ENCODE results near the gene OSBPL6. TPM values are rescaled to one million over a fixed set of nuclear protein-coding genes. Genes with fewer than 3 reads are reported as not detected.

Gene OSBPL6
- total and polyA plus RNA-seq, 4 donors, result 0.75 to 2.4 (median 1.7) TPM

- Histone ChIP-seq H3K9me3 (ENCODE audit: control insufficient read depth, low read length) (no peaks in the 10 kb centered on the region), H3K36me3 (ENCODE audit: control insufficient read depth in 1 of 2, insufficient read depth in 2 of 2, low read length in 1 of 2) (no peaks in the 10 kb centered on the region), H3K27me3 (ENCODE audit: control insufficient read depth in 1 of 2, insufficient read depth in 2 of 2, low read length in 1 of 2) (no peaks in the 10 kb centered on the region), H3K4me1 (ENCODE audit: control insufficient read depth in 1 of 2, insufficient read depth in 2 of 2, low read length in 2 of 2) (no peaks in the 10 kb centered on the region), H3K4me3 (ENCODE audit: low read length in 2 of 2) (no peak overlapping the region), H3K27ac (ENCODE audit: low read depth in 1 of 2, low read length in 2 of 2) (no peak overlapping the region)
- ATAC-seq (ENCODE audit: low FRiP score) (no peak), DNase-seq (no peak)
- intact Hi-C loops (cut with DNase I), result no loop called here
- 74 to 78% methylated on average over 5 of the region's 5 CpGs for WGBS, 2 donors
Measured at GRCh38 chr2:178286636-178287035, 92.3 kb downstream of the OSBPL6 start.

DNA sequence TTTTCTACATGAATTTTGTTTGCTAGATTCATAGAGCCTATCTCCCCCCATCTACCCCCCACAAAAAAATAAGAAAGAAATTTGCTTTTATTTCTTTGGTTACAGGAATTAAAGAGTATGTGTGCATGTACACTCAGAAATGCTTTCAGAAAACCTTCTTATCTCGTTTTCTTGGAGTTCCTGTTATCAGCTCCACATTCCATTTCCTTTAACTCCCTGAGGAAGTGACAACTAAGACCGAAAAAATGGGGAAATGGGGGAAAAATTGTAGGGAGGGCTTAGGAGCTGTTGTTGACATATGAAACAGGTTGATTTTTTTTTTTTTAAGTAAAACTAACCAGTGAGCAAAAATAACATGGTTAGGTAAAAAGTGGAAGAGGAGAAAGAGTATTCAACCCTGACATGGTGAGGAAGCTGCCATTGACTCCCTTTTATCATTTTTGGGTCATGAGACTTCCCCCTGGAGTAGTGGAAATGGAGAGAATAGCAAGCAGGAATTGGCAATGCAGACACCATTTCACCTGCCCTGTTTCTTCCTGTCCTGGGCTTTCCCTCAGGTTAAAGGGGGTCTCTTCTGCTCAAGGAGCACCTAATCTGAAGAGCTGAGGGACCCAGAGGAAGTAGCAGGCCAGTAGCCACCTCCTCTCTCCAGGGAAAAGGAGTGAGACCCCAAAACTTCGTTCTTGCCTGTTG is 93.5 kb downstream of the OSBPL6 start:
- Histone ChIP-seq H3K36me3 (ENCODE audit: control insufficient read depth in 1 of 2, insufficient read depth in 2 of 2, low read length in 1 of 2) (no peaks in the 10 kb centered on the region), H3K4me3 (ENCODE audit: low read length in 2 of 2) (no peak overlapping the region), H3K27me3 (ENCODE audit: control insufficient read depth in 1 of 2, insufficient read depth in 2 of 2, low read length in 1 of 2) (no peaks in the 10 kb centered on the region), H3K27ac (ENCODE audit: low read depth in 1 of 2, low read length in 2 of 2) (no peak overlapping the region), H3K4me1 (ENCODE audit: control insufficient read depth in 1 of 2, insufficient read depth in 2 of 2, low read length in 2 of 2) (no peaks in the 10 kb centered on the region), H3K9me3 (ENCODE audit: control insufficient read depth, low read length) (no peaks in the 10 kb centered on the region)
- 44 to 49% methylated on average over 3 of the region's 3 CpGs for WGBS, 2 donors
- DNase-seq (no peak), ATAC-seq (ENCODE audit: low FRiP score) (no peak)
- intact Hi-C loops (cut with DNase I), result no loop called here

GRCh38 chr2:178291703-178292102 is 97.4 kb downstream of the OSBPL6 start:
- Histone ChIP-seq H3K9me3 (ENCODE audit: control insufficient read depth, low read length) (no peaks in the 10 kb centered on the region), H3K36me3 (ENCODE audit: control insufficient read depth in 1 of 2, insufficient read depth in 2 of 2, low read length in 1 of 2) (no peaks in the 10 kb centered on the region), H3K27ac (ENCODE audit: low read depth in 1 of 2, low read length in 2 of 2) (no peak overlapping the region), H3K27me3 (ENCODE audit: control insufficient read depth in 1 of 2, insufficient read depth in 2 of 2, low read length in 1 of 2) (no peaks in the 10 kb centered on the region), H3K4me3 (ENCODE audit: low read length in 2 of 2) (no peak overlapping the region), H3K4me1 (ENCODE audit: control insufficient read depth in 1 of 2, insufficient read depth in 2 of 2, low read length in 2 of 2) (no peaks in the 10 kb centered on the region)
- intact Hi-C loops (cut with DNase I), result no loop called here
- ATAC-seq (ENCODE audit: low FRiP score), result no peak
- DNase-seq, result no peak

- intact Hi-C loops (cut with DNase I), result no loop called here
- H3K36me3 ChIP-seq (ENCODE audit: control insufficient read depth in 1 of 2, insufficient read depth in 2 of 2, low read length in 1 of 2), result no peaks in the 10 kb centered on the region
- H3K4me1 ChIP-seq (ENCODE audit: control insufficient read depth in 1 of 2, insufficient read depth in 2 of 2, low read length in 2 of 2), result no peaks in the 10 kb centered on the region
- DNase-seq (no peak), ATAC-seq (ENCODE audit: low FRiP score) (no peak)
- H3K9me3 ChIP-seq (ENCODE audit: control insufficient read depth, low read length), result no peaks in the 10 kb centered on the region
- H3K27ac ChIP-seq (ENCODE audit: low read depth in 1 of 2, low read length in 2 of 2), result no peak overlapping the region
- 82 to 83% methylated on average over 1 of the region's 1 CpG for WGBS, 2 donors
- H3K27me3 ChIP-seq (ENCODE audit: control insufficient read depth in 1 of 2, insufficient read depth in 2 of 2, low read length in 1 of 2), result no peaks in the 10 kb centered on the region
- H3K4me3 ChIP-seq (ENCODE audit: low read length in 2 of 2), result no peak overlapping the region
Measured at GRCh38 chr2:178292586-178292985, 98.3 kb downstream of the OSBPL6 start.

DNA sequence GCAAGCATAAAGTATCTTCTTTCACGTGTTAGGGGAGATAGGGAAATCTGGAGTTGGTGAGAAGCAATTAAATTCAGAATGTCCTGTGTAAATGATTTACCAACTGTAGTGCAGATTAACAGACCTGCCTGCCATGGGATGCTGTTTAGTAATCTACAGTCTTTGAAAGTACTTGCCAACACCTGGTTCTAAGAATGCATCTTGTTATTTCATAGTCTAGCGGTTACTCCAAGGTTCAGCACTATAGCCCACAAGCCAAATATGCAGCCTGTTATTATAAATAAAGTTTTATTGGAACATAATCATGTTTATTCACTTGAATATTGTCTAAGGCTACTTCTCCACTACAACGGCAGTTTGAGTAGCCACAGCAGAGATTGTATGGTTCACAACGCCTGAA is 100.8 kb downstream of the OSBPL6 start:
- Histone ChIP-seq H3K4me3 (ENCODE audit: low read length in 2 of 2) (no peak overlapping the region), H3K27me3 (ENCODE audit: control insufficient read depth in 1 of 2, insufficient read depth in 2 of 2, low read length in 1 of 2) (no peaks in the 10 kb centered on the region), H3K4me1 (ENCODE audit: control insufficient read depth in 1 of 2, insufficient read depth in 2 of 2, low read length in 2 of 2) (peaks cover 0 to 6% of the 10 kb centered on the region in 2 donors), H3K9me3 (ENCODE audit: control insufficient read depth, low read length) (no peaks in the 10 kb centered on the region), H3K27ac (ENCODE audit: low read depth in 1 of 2, low read length in 2 of 2) (no peak overlapping the region), H3K36me3 (ENCODE audit: control insufficient read depth in 1 of 2, insufficient read depth in 2 of 2, low read length in 1 of 2) (no peaks in the 10 kb centered on the region)
- 95 to 98% methylated on average over 4 of the region's 4 CpGs for WGBS, 2 donors
- no peak for DNase-seq
- intact Hi-C loops (cut with DNase I), result no loop called here
- no peak for ATAC-seq (ENCODE audit: low FRiP score)

DNA sequence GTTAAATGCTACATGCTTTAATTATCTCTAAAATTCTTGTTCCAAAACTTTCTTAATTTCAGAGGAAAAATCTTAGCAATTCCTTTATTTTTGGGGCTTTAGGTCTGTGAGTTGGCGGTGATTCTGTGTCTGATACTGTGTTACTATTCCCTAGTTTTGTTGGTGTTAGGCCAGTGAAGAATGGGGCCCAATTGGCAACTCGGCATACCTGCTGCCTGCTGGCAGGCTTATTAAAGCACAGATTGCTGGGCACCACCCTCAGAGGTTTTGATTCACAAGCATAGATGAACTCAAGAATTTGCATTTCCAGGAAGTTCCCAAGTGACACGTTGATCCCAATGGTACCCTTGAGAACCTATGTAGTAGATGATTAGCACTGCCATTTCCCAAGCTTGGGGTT is 101.6 kb downstream of the OSBPL6 start:
- ATAC-seq (ENCODE audit: low FRiP score) (no peak), DNase-seq (no peak)
- Histone ChIP-seq H3K36me3 (ENCODE audit: control insufficient read depth in 1 of 2, insufficient read depth in 2 of 2, low read length in 1 of 2) (no peaks in the 10 kb centered on the region), H3K27me3 (ENCODE audit: control insufficient read depth in 1 of 2, insufficient read depth in 2 of 2, low read length in 1 of 2) (no peaks in the 10 kb centered on the region), H3K4me1 (ENCODE audit: control insufficient read depth in 1 of 2, insufficient read depth in 2 of 2, low read length in 2 of 2) (peaks cover 0 to 6% of the 10 kb centered on the region in 2 donors), H3K4me3 (ENCODE audit: low read length in 2 of 2) (no peak overlapping the region), H3K9me3 (ENCODE audit: control insufficient read depth, low read length) (no peaks in the 10 kb centered on the region), H3K27ac (ENCODE audit: low read depth in 1 of 2, low read length in 2 of 2) (no peak overlapping the region)
- WGBS, 2 donors, result 90% methylated on average over 3 of the region's 3 CpGs
- intact Hi-C loops (cut with DNase I), result no loop called here

GRCh38 chr2:178296394-178297090 is 102.2 kb downstream of the OSBPL6 start:
- DNase-seq, result no peak
- WGBS, 2 donors, result 88 to 90% methylated on average over 5 of the region's 5 CpGs
- intact Hi-C loops (cut with DNase I), result no loop called here

GRCh38 chr2:178297091-178297411 is 102.7 kb downstream of the OSBPL6 start:
- H3K36me3 ChIP-seq (ENCODE audit: control insufficient read depth in 1 of 2, insufficient read depth in 2 of 2, low read length in 1 of 2), result no peaks in the 10 kb centered on the region
- intact Hi-C loops (cut with DNase I), result no loop called here
- no peaks in the 10 kb centered on the region for H3K27me3 ChIP-seq (ENCODE audit: control insufficient read depth in 1 of 2, insufficient read depth in 2 of 2, low read length in 1 of 2)
- WGBS, 2 donors, result 95 to 100% methylated on average over 1 of the region's 1 CpG
- DNase-seq (no peak), ATAC-seq (ENCODE audit: low FRiP score) (no peak)
- no peak overlapping the region for H3K27ac ChIP-seq (ENCODE audit: low read depth in 1 of 2, low read length in 2 of 2)
- peaks cover 0 to 6% of the 10 kb centered on the region in 2 donors for H3K4me1 ChIP-seq (ENCODE audit: control insufficient read depth in 1 of 2, insufficient read depth in 2 of 2, low read length in 2 of 2)
- no peaks in the 10 kb centered on the region for H3K9me3 ChIP-seq (ENCODE audit: control insufficient read depth, low read length)
- H3K4me3 ChIP-seq (ENCODE audit: low read length in 2 of 2), result no peak overlapping the region

More at GRCh38 chr2:178296394-178297090, 102.2 kb downstream of the OSBPL6 start:
- no peak for ATAC-seq (ENCODE audit: low FRiP score)
- no peak overlapping the region for H3K4me3 ChIP-seq (ENCODE audit: low read length in 2 of 2)
- no peaks in the 10 kb centered on the region for H3K27me3 ChIP-seq (ENCODE audit: control insufficient read depth in 1 of 2, insufficient read depth in 2 of 2, low read length in 1 of 2)
- H3K36me3 ChIP-seq (ENCODE audit: control insufficient read depth in 1 of 2, insufficient read depth in 2 of 2, low read length in 1 of 2), result no peaks in the 10 kb centered on the region
- H3K4me1 ChIP-seq (ENCODE audit: control insufficient read depth in 1 of 2, insufficient read depth in 2 of 2, low read length in 2 of 2), result peaks cover 0 to 6% of the 10 kb centered on the region in 2 donors
- no peaks in the 10 kb centered on the region for H3K9me3 ChIP-seq (ENCODE audit: control insufficient read depth, low read length)
- H3K27ac ChIP-seq (ENCODE audit: low read depth in 1 of 2, low read length in 2 of 2), result no peak overlapping the region

DNA sequence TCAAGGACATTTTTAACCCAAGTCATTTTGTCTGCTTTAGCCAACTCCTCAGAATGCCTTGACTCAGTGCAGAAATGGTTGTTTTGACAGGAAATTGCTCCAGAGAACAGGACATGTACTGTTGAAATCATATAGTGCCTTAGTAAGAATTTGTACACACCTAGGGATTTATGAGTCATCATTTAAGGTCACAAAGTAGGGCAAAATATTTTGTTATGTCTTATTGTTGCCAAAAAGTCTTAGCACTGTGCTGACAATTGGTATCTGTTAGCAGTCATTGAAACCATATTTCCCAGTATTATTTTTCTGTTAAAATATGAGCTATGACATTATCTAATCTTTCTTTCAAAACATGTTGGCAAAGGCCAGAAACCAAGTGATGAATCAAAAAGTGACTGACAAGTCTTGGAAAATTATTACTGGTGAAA is 104.5 kb downstream of the OSBPL6 start:
- Histone ChIP-seq H3K4me3 (ENCODE audit: low read length in 2 of 2) (no peak overlapping the region), H3K27me3 (ENCODE audit: control insufficient read depth in 1 of 2, insufficient read depth in 2 of 2, low read length in 1 of 2) (no peaks in the 10 kb centered on the region), H3K4me1 (ENCODE audit: control insufficient read depth in 1 of 2, insufficient read depth in 2 of 2, low read length in 2 of 2) (peaks cover 0 to 6% of the 10 kb centered on the region in 2 donors), H3K9me3 (ENCODE audit: control insufficient read depth, low read length) (no peaks in the 10 kb centered on the region), H3K36me3 (ENCODE audit: control insufficient read depth in 1 of 2, insufficient read depth in 2 of 2, low read length in 1 of 2) (no peaks in the 10 kb centered on the region), H3K27ac (ENCODE audit: low read depth in 1 of 2, low read length in 2 of 2) (no peak overlapping the region)
- intact Hi-C loops (cut with DNase I), result no loop called here
- ATAC-seq (ENCODE audit: low FRiP score) (peak; percentile 63), DNase-seq (no peak)
